ENCODE measurements around the gene IQCH.
"Not testable (repeated sequence)": the region's sequence is repeated elsewhere in the genome, so short reads cannot be mapped to it uniquely, and the experiment has no call there.

IQCH gene

GRCh38 chr15:67254238-67255175 is at the start of gene IQCH, which contains the start of gene AAGAB:
Gene IQCH, plus strand, starts transcription at chr15:67254786. Its CDS starts 111 bp downstream, at chr15:67254897.
Gene AAGAB, minus strand, starts transcription at chr15:67254661. Its CDS starts 30 bp downstream, at chr15:67254631.
- DNase-seq = peak; percentile 89 to 97

GRCh38 chr15:67207555-67208207 is 46.9 kb upstream of the IQCH start:
- DNase-seq = no peak

- no peak for DNase-seq
Measured at GRCh38 chr15:67208396-67208795, 46.2 kb upstream of the IQCH start.

GRCh38 chr15:67210555-67211168 is 43.9 kb upstream of the IQCH start:
- DNase-seq = no peak

GRCh38 chr15:67212684-67213367 is 41.8 kb upstream of the IQCH start:
- no peak for DNase-seq

GRCh38 chr15:67215102-67215501 is 39.5 kb upstream of the IQCH start:
- DNase-seq = no peak

GRCh38 chr15:67216859-67217258 is 37.7 kb upstream of the IQCH start:
- no peak for DNase-seq

- no peak for DNase-seq
Measured at GRCh38 chr15:67218428-67218827, 36.2 kb upstream of the IQCH start.

GRCh38 chr15:67219288-67219687 is 35.3 kb upstream of the IQCH start:
- no peak for DNase-seq

GRCh38 chr15:67224889-67225288 is 29.7 kb upstream of the IQCH start:
- no peak for DNase-seq

- DNase-seq = no peak
Measured at GRCh38 chr15:67225336-67225735, 29.2 kb upstream of the IQCH start.

GRCh38 chr15:67227431-67227830 is 27.2 kb upstream of the IQCH start:
- DNase-seq = no peak

GRCh38 chr15:67227846-67228245 is 26.7 kb upstream of the IQCH start:
- no peak for DNase-seq

GRCh38 chr15:67228286-67228685 is 26.3 kb upstream of the IQCH start:
- DNase-seq = no peak

- no peak for DNase-seq
Measured at GRCh38 chr15:67230504-67230903, 24.1 kb upstream of the IQCH start.

GRCh38 chr15:67232591-67232990 is 22.0 kb upstream of the IQCH start:
- no peak for DNase-seq

- peak; percentile 0 to 60 for DNase-seq
Measured at GRCh38 chr15:67240235-67241131, 14.1 kb upstream of the IQCH start.

GRCh38 chr15:67241132-67241855 is 13.3 kb upstream of the IQCH start:
- peak; percentile 74 to 78 for DNase-seq

GRCh38 chr15:67242708-67243111 is 11.9 kb upstream of the IQCH start:
- DNase-seq = no peak

GRCh38 chr15:67244971-67245478 is 9.6 kb upstream of the IQCH start:
- DNase-seq = no peak

GRCh38 chr15:67246606-67247005 is 8.0 kb upstream of the IQCH start:
- DNase-seq = not testable (repeated sequence)

All from NCI-H526 (cell line).